IPS DF 6.9 (cell line): ENCODE measurements around the gene KDM5A.

Source experiments
- DNase-seq: peaks from one replicate; pipeline ENCODE4 v3.0.0-alpha.2; 2013; ENCODE audit warnings: low read depth, low spot score
- H3K27ac ChIP-seq: one replicate; pipeline ENCODE4 v1.5.1; 2013; ENCODE audit warnings: low read length, control low read depth
- H3K27me3 ChIP-seq: 2 replicates; pipeline ENCODE4 v1.6.1; 2013; ENCODE audit warnings: mild to moderate bottlenecking, low read length; ENCODE audit not compliant: control insufficient read depth, insufficient read depth
- H3K36me3 ChIP-seq: 2 replicates; pipeline ENCODE4 v1.6.1; 2013; ENCODE audit warnings: low read length; ENCODE audit not compliant: control insufficient read depth, insufficient read depth
- H3K4me1 ChIP-seq: 2 replicates; pipeline ENCODE4 v1.6.1; 2013; ENCODE audit warnings: low read length; ENCODE audit not compliant: control insufficient read depth, insufficient read depth
- H3K4me3 ChIP-seq: 2 replicates; pipeline ENCODE4 v1.5.1; 2013; ENCODE audit warnings: mild to moderate bottlenecking, low read length
- H3K9me3 ChIP-seq: 2 replicates; pipeline ENCODE4 v1.6.1; 2013; ENCODE audit warnings: low read length, inconsistent platforms; ENCODE audit not compliant: control insufficient read depth, insufficient read depth
- WGBS: extraction: QIAGEN DNeasy Blood & Tissue Kit; methylation state at CpG from one replicate; pipeline ENCODE4 v1.1.7; 2013; ENCODE audit warnings: mixed read lengths, missing lambda C conversion rate; ENCODE audit not compliant: insufficient read length, insufficient coverage; 5-methylcytosine and 5-hydroxymethylcytosine counted together

The KDM5A gene

DNA sequence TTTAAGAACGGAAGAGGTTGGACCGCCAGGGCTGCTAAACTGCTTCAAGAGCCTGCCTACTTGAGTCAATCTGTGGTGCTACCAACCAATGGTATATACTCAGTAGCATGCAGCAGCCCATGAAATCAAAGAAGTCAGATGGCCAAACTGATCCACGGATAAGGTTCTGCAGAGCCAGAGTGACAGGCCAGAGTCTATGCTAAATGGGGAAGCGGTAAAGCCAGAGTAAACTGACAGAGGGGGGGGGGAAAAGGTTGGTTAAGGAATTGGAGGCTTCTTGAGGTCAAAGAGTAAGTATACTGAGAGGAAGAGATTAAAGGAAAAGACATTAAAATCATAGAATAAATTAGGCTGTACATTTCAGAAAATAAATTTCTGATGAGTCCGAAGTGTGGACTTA is 111.1 kb downstream of the KDM5A start:
- Histone ChIP-seq H3K27ac (no peak overlapping the region), H3K36me3 (no peaks in the 10 kb centered on the region), H3K9me3 (no peaks in the 10 kb centered on the region), H3K4me3 (no peak overlapping the region), H3K27me3 (no peaks in the 10 kb centered on the region), H3K4me1 (no peaks in the 10 kb centered on the region)
- WGBS, result no CpG with 5 or more reads among the region's 5 CpGs
- DNase-seq, result no peak

DNA sequence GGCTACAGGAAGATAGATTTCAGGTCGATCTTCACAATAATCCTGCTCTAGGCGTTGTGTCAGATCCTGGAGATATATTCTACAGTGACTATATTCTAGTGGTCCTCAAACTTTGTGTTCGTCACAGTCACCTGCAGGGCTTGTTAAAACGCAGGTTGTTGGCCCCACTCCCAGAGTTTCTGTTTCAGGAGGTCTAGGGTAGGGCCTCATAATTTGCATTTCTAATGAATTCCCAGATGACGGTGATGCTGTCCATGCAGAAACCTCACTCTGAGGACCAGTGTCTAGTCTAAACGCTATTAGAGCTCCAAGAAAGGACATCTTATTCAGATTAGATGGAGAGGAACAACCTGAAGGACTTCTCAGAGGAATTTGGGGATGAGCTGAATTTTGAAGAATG is 113.3 kb downstream of the KDM5A start:
- H3K27me3 ChIP-seq, result no peaks in the 10 kb centered on the region
- WGBS, result no CpG with 5 or more reads among the region's 6 CpGs
- no peak overlapping the region for H3K4me3 ChIP-seq
- H3K4me1 ChIP-seq, result no peaks in the 10 kb centered on the region
- H3K9me3 ChIP-seq, result no peaks in the 10 kb centered on the region
- H3K36me3 ChIP-seq, result no peaks in the 10 kb centered on the region
- DNase-seq, result no peak
- no peak overlapping the region for H3K27ac ChIP-seq

DNA sequence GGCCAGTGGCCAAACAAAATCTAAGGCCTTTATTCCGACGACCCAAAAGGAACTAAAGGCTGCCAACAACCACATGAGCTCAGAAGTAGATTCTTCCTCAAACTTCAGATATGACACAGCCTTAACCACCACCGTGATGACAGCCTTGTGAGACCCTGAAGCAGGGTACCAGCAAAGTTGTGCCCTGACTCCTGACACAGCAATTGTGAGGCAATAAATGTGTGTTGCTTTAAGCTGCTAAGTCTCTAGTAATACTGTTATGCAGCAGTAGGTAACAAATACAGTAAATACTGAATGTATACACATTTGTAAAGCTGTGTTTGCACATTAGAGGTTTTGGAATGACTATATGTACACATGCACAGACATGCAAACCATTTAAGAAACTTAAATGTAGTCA is 115.7 kb downstream of the KDM5A start:
- Histone ChIP-seq H3K36me3 (no peaks in the 10 kb centered on the region), H3K9me3 (no peaks in the 10 kb centered on the region), H3K27ac (no peak overlapping the region), H3K4me1 (no peaks in the 10 kb centered on the region), H3K27me3 (no peaks in the 10 kb centered on the region), H3K4me3 (no peak overlapping the region)
- no CpG with 5 or more reads among the region's 3 CpGs for WGBS
- no peak for DNase-seq

DNA sequence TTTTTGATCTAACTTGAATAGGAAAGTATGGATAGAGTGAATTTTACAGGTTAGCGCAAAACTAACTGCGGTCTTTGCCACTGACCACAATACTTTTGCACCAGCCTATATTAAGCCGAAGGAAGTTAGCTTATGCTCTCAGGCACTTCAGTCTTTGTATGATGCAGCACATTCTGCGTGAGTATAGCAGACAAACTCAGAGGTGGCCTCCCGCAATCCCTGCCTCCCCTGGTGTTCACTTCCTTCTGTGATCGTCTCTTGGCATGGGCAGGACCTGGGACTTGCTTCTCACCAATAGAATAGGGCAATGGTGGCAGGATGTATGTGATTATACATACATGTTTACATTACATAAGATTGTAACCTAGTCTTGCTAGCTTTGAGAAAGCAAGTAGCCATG is 116.2 kb downstream of the KDM5A start:
- H3K4me3 ChIP-seq, result no peak overlapping the region
- no peak for DNase-seq
- H3K9me3 ChIP-seq, result no peaks in the 10 kb centered on the region
- no peaks in the 10 kb centered on the region for H3K36me3 ChIP-seq
- H3K27ac ChIP-seq, result no peak overlapping the region
- no CpG with 5 or more reads among the region's 6 CpGs for WGBS
- no peaks in the 10 kb centered on the region for H3K27me3 ChIP-seq
- H3K4me1 ChIP-seq, result no peaks in the 10 kb centered on the region

DNA sequence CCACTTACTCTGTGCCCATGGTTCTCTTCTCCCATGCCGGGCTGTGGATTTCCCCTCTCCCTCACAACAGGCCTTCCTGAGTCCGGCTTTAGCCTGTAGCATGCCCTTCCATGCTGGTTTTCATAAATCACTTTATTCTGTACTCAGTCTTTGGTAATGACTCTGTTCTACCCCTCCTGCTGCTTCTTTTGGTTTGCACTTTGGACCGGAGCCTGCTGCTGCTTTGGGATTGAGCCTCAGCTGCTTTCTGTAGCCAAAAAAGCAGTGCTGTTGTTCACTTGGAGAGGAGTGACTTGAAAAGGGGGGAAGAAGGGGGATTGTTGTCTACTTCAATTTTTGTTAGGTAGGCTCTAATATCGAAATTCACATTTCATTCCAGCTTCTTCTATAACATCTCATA is 118.0 kb downstream of the KDM5A start:
- WGBS, result 100% methylated on average over 1 of the region's 4 CpGs
- no peaks in the 10 kb centered on the region for H3K4me1 ChIP-seq
- DNase-seq, result no peak

DNA sequence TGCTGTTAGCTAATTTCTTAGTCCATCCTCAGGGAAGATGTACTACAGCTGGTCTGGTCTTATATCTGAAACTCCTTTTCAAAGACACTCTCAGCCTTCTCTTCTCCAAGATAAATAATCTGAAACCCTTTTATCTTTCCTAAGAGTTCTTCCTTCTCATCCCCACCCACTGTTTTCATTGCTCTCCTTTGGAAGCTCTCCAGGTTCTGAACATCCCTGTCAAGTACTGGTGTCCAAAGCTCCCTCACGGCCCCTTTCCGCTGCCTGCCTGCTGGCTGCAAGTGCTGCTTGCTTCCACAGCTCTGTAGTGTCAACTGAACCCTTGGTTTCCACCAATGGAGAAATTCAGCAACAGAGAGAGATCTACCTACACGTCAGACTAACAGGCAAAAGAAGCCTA is 119.9 kb downstream of the KDM5A start:
- Histone ChIP-seq H3K27ac (no peak overlapping the region), H3K9me3 (no peaks in the 10 kb centered on the region), H3K36me3 (no peaks in the 10 kb centered on the region), H3K4me3 (no peak overlapping the region), H3K27me3 (no peaks in the 10 kb centered on the region), H3K4me1 (no peaks in the 10 kb centered on the region)
- no CpG with 5 or more reads among the region's 3 CpGs for WGBS
- DNase-seq, result no peak

More for the DNA sequence above, 118.0 kb downstream of the KDM5A start:
- Histone ChIP-seq H3K9me3 (no peaks in the 10 kb centered on the region), H3K36me3 (no peaks in the 10 kb centered on the region), H3K27me3 (no peaks in the 10 kb centered on the region), H3K4me3 (no peak overlapping the region), H3K27ac (no peak overlapping the region)

DNA sequence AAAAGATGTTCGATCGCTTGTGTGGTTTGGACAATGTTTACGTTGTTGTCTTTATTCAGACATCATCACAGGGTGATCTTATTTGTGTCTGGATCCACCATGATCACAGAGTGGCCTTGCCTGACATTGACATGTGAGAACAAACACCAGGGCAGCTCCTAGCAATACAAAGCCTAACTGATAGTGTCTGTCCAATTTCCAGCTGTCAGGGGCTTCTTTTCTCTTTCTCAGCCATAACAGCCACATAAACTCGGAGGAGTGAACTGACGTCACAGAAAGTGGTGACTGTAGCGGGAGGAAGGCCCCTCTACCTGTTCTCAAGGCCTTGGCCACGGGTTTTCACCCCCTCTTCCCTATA is 120.7 kb downstream of the KDM5A start:
- Histone ChIP-seq H3K27me3 (no peaks in the 10 kb centered on the region), H3K4me1 (no peaks in the 10 kb centered on the region), H3K27ac (no peak overlapping the region), H3K9me3 (no peaks in the 10 kb centered on the region), H3K4me3 (no peak overlapping the region), H3K36me3 (no peaks in the 10 kb centered on the region)
- no CpG with 5 or more reads among the region's 7 CpGs for WGBS
- DNase-seq, result no peak

DNA sequence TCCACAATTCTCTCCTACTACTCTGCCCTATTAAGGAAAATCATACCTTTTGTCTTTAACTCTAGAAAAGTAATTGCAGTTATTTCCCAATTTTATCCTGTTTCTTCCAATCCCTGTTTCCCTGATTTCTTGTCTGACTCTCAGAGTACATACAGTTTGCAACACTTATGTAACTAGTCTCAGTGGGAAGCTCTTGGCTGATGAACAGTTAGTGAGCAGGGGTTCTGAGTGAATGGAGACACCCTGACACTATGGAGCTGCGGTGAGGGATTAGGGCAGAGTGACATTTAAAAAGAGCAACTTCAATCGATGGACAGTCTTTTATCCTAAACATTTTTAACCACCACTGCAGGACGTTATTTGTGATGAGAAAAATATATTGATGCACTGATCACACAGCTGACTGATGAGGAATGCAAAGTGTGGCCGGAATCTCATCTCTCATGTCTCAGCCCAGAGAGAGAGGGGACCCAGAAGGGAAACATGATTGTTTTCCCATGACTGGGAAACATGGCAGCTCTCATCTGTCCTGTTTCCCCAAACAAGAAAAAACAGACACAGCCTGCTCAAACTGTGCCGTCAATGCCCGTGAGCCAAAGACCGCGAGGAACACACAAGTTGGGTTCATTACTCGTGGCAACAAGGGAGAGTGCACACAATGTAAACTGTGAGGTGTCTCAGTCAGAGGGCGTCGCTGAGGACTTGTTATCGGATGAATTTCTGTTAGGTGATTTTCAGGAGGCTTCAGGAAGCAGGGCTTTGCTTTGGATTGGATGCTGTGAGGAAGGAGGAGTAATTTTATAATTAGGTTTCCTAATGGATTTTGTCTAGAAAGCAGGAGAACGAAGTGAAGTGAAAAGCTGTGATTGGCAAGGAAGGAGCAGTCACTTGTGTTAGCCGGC is 121.3 kb downstream of the KDM5A start:
- H3K9me3 ChIP-seq, result no peaks in the 10 kb centered on the region
- no peaks in the 10 kb centered on the region for H3K36me3 ChIP-seq
- H3K4me1 ChIP-seq, result no peaks in the 10 kb centered on the region
- DNase-seq, result no peak
- no CpG with 5 or more reads among the region's 14 CpGs for WGBS
- no peaks in the 10 kb centered on the region for H3K27me3 ChIP-seq
- no peak overlapping the region for H3K4me3 ChIP-seq
- H3K27ac ChIP-seq, result no peak overlapping the region

DNA sequence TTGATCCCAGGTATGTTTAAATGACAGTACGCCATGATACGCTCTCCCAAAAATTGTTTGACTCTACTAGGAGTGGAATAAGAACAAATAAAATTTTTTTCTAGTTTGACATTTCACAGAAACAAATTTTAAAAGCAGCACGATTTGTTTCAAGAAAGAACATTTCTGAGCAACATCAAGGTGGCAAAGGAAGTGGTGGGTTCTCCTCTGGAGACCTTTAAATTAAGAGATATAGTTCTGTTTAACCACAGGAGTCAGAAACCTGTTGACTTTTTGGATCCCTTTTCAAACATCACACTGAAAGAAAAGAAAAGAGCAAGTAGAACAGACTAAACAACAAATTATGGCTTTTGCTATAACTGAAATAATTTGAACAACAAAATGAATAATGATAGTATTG is 124.0 kb downstream of the KDM5A start:
- DNase-seq, result no peak
- no peak overlapping the region for H3K4me3 ChIP-seq
- no peak overlapping the region for H3K27ac ChIP-seq
- no peaks in the 10 kb centered on the region for H3K9me3 ChIP-seq
- H3K27me3 ChIP-seq, result no peaks in the 10 kb centered on the region
- no peaks in the 10 kb centered on the region for H3K4me1 ChIP-seq
- WGBS, result no CpG with 5 or more reads among the region's 3 CpGs
- no peaks in the 10 kb centered on the region for H3K36me3 ChIP-seq

DNA sequence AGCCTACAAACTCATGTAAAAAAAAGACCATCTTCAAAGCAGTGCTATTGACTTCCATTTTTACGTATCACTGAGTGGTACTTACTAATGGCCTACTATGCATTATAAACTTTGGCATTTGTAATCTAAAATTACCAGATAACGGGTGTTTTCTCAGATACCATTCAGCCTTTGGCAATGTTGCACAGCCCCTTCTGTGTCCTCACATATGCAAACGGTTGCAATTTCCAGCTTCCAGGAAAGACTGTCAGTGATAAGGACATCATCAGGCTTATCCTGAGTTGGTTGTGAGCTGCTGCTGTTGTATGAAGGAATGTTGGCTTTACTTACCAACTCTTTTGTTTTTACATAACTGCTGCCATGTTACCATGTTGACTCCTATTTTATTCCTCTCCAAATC is 124.9 kb downstream of the KDM5A start:
- H3K4me3 ChIP-seq, result no peak overlapping the region
- no peaks in the 10 kb centered on the region for H3K27me3 ChIP-seq
- no CpG with 5 or more reads among the region's 3 CpGs for WGBS
- H3K27ac ChIP-seq, result no peak overlapping the region
- DNase-seq, result no peak
- no peaks in the 10 kb centered on the region for H3K4me1 ChIP-seq
- H3K9me3 ChIP-seq, result no peaks in the 10 kb centered on the region
- no peaks in the 10 kb centered on the region for H3K36me3 ChIP-seq

DNA sequence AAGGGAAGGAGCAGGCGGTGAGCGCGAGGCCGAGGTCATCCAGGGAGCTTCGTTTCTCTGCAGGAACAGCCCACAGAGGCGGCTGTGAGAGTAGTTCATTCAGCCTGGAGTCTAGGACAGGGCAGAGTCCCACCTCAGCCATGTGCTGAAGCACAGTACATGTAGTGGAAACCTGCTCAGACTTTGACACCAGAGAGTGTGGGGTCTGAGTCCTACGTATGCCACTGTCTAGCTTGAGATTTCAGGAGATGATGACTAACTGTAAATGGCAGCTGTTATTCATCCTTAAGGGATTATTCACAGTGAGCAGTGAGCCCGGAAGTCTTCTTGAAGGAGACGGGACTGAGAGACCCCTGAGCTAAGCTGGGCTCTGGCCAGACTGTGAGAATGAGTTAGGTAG is 125.5 kb downstream of the KDM5A start:
- H3K4me1 ChIP-seq, result no peaks in the 10 kb centered on the region
- no peak overlapping the region for H3K27ac ChIP-seq
- no CpG with 5 or more reads among the region's 9 CpGs for WGBS
- H3K4me3 ChIP-seq, result no peak overlapping the region
- no peaks in the 10 kb centered on the region for H3K27me3 ChIP-seq
- no peak for DNase-seq
- no peaks in the 10 kb centered on the region for H3K9me3 ChIP-seq
- no peaks in the 10 kb centered on the region for H3K36me3 ChIP-seq
